Dedifferentiated amniotic fluid mesenchymal stem cell (primary cell): Measurements from ENCODE around the gene COL6A2.
"Not testable (repeated sequence)": the region's sequence is repeated elsewhere in the genome, so short reads cannot be mapped to it uniquely, and the experiment has no call there.

Experiments
- DNase-seq: peaks from one replicate; pipeline ENCODE4 v3.0.0-alpha.2; 2016; ENCODE audit errors: extremely low spot score

COL6A2 gene

DNA sequence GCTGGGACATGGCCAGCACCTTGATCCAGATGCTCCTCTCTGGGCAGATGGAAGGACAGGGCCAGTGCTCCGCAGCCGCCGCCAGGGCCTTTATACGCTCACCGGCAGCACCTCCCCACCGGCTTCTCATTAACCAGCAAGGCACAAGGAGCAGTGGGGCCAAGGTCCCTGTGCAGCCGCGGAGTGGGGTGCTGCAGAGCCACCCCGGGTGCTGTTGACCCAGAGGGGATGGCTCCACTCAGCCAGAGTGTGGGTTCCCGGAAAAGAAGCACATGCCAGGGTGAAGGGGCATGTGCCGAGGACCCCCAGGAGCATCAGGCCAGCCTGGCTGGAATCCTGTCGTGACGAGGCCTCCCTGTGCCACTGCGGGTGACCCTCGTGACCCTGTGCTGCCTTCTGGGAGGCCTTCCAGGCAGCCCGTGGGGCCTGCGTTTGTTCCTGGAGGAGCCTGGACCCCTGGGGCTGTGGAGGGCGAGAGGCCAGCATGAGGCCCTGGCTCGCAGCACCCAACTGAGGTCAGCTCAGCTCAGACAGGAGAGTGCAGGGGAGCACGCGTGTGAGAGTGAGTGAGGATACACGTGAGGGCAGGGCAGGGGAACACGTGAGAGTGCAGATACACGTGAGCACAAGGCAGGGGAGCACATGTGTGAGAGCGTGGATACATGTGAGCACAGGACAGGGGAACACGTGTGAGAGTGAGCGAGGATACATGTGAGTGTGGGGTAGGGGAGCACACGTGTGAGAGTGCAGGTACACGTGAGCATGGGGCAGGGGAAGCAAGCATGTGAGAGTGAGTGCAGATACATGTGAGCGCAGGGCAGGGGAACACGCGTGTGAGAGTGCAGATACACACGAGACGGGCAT, 57.8 kb downstream of the COL6A2 start, which contains the start of gene FTCD:
TSS of gene FTCD (minus strand) at position 66 of the 864 bp plus-strand sequence. CDS start at position 10, 56 bp downstream.
- DNase-seq = no peak

DNA sequence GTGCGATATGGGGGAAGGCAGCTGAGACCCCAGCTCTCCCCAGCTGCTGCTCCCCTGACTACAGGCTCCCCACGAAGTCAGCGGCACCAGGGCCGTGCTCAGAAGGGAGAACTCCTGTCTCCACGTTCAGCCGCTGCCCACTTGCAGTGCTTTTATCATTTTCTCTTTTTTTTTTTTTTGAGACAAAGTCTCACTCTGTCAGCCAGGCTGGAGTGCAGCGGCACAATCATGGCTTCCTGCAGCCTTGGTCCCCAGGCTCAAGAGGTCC, 58.4 kb downstream of the COL6A2 start:
- no peak for DNase-seq

DNA sequence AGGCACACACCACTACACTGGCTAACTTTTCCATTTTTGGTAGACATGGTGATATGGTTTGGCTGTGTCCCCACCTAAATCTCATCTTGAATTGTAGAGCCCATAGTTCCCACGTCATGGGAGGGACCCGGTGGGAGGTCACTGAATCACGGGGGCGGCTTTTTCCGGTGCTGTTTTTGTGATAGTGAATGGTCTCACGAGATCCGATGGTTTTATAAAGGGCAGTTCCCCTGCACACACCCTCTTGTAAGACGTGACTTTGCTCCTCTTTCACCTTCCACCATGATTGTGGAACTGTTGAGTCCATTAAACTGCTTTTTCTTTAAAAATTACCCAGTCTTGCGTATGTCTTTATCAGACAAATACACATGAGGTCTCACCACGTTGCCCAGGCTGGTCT, 58.8 kb downstream of the COL6A2 start:
- no peak for DNase-seq

DNA sequence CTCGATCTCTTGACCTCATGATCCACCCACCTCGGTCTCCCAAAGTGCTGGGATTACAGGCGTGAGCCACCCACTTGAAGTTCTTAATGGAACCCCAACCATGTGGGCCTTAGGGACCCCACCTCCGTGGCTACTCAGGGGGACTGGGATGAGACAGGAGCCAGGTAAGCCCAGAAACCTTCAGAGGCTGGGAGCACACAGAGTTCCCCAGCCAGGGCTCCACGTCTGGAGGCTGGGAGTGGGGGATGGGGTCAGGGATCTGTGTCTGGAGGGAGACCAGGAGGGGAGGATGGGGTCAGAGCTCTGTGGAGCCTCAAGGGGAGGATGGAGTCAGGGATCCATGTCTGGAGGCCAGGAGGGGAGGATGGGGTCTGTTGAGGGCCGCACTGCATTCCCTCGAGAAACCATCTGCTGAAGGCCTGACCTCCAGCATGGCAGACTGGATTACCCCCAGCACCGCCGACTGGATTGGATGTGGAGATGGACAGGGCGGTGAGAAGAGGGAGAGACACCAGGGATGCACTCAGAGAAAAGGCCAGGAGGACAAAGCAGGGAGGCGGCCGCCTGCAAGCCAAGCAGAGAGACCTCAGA, 59.6 kb downstream of the COL6A2 start:
- DNase-seq = no peak

DNA sequence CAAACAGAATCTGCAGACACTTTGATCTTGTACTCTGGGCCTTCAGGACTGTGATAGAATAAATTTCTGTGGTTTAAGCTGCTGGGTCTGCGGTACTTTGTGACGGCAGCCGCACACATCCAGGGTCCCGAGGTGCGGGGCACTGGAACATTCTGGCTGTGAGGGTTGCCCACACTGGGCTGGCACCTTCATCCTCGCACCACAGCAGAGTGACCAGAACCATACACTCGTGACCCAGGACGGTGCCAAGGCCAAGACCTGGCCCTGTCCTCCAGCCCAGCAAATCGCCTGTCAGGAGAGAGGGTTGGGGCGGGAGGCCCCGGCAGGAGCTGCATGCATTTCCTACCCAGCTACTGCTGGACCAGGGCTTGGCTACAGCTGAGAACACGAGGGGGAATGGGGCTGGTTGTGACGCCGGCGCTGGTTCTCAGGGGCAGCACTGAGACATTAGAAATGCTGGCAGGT, 60.1 kb downstream of the COL6A2 start:
- no peak for DNase-seq

DNA sequence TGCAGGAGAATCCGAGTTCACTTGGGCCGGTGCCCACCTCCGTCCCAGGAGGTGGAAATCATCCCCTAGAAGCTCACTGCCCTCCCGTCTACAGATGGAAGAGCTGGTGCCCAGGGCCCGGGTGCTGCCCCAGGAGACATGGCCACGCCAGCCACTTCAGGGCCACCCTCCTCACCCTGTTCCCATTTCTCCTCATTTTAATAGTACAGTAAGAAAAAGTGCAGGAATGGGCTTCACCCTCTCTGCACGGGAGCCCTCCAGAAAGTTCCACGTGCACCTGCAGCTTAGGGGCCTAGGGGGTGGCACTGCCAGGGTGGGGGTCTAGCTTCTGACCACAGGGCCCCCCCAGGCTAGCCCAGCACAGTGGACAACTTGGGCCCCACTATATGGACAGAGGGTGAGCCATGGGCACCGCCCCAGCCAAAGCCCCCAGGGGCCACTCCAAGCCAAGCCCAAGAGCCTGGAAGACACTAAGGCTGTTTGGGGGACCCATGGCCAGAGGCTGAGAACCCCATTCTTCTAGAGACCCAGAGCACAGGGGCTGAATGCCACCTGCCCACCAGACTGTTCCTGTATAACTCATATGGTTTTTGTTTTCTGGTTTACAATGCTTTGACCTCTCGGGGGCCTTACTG, 60.9 kb downstream of the COL6A2 start:
- DNase-seq = no peak

DNA sequence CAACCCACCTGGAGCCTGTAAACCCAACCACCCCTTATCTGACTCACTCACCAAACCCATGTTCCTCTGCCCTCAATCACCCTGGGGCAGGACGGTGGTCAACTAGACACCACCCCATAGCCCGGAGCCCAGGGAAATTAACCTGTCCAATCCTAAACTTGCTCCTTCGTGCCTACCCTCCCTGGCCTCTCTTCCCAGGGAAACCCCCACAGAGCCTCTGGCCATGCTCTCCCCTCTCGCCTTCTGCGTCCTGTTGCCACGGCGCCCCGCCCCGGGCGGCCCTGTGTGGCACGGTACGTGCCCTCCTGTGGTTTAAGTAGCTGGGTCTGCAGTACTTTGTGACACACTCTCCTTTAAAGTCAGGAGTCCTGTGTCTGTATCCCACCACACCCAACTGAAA, 61.5 kb downstream of the COL6A2 start:
- DNase-seq = no peak

DNA sequence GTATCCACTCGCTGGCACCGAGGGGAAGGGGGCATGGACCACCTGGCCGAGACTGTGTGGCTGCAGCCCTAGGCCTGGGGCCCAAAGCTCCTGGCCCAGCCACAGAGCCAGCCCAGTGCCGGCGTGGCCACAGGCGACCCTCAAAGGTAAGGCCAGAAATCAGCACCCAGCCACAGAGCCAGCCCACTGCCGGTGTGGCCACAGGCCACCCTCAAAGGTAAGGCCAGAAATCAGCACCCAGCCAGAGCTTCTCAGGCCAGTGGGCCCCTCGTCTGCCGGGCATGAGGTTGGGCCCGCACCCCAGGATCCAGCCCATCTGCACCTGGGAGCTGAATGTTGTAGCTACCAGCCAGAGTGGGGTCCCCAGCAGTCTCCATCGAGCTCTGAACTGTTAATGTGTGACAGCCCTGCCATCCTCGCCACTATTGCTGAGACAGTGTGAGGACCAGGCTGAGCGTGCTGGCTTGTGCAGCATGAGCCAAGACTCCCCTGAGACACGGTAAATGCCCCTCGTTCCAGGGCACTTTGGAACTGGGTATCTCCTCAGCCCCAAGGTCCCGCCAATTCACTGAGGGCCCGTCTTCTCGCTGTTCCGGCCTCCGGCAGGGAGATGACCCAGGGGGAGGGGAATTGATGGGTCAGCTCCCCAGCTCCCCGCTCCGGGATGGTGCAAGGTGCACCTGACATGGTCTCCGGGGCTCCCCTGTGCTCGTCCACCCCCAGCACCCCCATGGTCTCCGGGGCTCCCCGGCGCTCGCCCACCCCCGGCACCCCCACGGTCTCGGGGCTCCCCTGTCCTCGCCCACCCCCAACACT, 62.1 kb downstream of the COL6A2 start:
- no peak for DNase-seq

DNA sequence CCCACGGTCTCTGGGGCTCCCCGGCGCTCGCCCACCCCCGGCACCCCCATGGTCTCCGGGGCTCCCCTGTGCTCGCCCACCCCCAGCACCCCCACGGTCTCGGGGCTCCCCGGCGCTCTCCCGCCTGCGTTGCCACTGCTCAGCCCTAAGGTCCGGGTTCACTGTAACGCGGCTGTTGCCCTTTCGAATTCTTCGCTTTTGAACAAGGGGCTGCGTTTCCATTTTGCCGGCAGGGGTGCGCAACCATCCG, 62.7 kb downstream of the COL6A2 start:
- DNase-seq = no peak

DNA sequence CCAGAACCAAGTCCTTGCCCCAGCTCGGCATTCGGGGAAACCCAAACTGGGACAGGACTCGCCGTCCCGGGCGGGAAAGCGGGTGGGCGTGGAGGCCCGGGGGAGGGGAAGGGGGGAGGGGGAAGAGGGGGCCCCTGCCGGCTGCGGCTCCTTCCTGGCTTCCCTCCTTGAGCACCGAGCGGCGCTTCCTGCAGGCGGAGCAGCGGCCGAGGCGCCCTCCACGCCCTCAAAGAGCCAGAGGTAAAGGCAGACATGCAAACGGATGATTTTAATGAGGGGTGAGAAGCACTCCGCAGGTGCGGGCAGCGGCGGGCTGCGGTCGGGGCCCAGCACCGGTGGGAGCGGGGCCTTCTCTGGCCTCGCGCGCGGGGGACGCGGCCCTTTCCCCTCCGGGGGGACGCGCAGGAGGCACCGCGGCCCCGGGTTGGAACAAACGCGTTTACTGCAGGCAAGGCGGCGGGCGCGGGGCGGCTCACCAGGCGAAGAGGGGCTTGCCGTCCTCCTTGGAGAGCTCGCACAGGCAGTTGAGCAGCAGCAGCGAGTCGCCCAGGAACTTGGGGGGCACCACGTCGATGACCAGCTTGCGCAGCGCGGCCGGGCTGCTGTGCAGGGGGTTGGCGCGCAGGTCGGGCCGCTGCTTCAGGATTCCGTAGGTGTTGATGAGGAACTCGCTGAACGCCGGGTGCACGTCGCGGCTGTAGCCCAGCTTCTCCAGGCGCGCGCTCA, 63.2 kb downstream of the COL6A2 start:
- DNase-seq = no peak

DNA sequence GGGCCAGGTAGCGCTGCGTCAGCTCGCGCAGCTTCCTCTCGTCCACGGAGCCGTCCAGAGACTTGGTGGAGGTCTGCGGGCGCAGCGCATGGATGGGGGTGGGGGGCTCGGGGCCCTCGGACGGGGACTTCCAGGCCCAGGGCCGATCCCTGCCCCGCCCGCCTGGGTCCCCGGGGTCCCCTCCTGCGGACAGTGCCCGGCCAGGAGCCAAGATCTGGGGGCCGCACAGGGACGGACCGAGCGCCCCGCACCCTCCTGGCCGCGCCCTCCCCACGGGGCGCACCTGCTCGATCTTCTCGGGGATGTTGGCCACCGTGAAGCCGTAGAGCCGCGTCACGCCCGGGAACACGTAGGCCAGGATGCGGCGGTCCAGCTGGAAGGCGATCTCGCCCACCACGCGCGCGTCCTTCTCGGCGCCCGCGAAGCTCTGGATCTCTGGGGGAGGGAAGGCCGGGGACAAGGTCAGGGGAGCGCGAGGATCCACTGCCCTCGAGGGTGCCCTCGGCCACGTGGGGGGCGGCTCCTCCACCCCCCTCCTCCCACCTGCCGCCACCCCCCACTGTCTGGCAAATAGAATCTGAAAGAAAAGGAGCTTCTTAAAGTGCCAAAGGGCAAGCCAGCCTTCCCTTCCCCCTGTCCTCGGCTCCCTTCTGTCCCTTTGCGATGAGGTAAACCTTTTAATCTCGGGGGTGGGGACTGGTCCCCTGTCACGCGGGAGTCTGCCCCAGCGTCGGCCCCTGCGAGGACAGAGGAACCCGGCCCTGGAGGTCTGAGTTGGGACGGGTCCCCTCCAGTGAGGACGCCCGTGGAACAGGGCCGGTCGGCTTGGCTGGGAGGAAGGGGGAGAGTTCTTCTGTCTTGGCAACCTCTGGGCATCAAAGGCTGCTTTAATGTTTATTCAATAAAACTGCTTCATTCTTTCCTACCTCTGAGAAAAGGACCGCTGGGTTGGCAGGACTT, 64.0 kb downstream of the COL6A2 start:
- no peak for DNase-seq

DNA sequence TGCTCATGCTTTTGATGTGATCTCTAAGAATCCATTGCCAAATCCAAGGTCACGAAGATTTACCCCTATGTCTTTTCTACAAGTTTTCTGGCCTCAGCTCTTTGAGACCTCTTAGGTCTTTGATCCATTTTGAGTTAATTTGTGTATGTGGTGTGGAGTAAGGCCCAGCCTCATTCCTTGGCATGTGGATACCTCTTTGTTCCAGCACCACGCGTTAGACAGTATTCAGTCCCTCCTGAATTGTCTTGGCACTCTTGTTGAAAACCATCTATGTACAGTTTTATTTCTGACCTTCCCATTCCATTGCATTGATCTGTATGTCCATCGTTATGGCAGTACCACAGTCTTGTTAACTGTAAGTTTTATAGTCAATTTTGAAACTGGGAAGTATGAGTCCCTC, 65.5 kb downstream of the COL6A2 start:
- DNase-seq = no peak

DNA sequence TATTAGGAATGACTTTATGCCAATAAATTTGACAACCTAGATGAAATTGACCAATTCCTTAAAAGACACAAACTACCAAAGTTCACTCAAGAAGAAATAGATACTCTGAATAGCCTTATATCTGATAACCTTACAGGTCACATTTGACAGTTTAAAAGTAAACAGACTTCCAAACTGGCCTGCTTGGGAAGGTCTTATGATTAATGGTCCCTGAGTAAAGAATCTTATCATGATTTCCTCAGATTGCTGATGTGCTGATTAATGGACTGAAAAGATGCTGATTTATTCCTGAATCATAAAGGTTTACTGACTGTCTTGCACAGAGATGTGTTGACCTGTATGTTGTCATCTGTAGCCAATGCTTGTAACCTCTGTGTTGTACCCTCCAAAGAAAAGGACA, 67.2 kb downstream of the COL6A2 start:
- DNase-seq = no peak

DNA sequence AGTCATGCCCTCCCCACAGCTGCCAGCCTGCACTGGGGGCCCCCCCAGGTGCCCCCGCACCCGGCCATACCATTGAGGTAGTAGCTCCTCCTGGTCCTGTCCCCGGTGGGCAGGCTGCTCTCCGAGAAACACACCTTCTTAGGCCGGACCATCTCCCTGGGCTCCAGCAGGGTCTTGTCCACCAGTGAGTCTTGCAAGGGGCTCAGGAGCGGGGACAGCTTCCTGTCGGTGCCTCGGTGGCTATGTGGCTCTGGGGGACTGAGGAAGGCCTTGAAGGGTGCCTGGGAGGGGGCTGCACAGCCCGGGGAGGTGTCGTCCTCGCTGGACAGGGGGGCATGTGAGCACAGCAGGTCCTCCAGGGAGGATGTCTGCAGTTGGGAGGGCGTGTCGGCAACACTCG, 70.3 kb downstream of the COL6A2 start:
- no peak for DNase-seq

DNA sequence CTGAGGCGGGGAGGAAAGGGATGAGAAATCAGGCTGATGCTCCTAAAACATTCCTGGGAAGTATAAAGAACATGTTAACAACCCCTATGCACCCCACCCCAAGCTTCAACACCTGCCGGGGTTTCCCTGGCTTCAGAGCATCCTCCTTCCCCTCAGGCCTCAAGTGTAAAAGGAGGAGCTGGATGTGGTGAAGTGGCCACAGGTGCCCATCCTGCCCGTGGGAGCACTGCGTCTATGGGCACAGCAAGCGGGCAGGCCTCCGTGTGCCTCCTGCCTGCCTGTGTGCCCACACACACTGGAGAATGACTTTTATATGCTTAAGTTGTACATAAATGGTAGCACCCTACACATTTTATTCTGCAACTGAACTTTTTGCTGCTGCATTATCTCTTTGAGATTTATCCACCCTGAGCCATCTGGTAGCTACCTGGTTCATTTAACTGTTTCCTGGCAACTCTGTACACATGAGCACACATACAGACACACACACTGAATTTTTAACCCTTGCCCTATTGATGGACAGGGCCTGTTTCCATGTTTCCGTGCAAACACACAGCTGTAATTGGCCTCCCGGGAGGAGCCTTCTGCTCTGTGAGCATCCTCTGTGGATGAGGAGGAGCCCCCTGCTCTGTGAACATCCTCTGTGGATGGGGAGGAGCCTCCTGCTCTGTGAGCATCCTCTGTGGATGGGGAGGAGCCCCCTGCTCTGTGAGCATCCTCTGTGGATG, 70.9 kb downstream of the COL6A2 start:
- no peak for DNase-seq

DNA sequence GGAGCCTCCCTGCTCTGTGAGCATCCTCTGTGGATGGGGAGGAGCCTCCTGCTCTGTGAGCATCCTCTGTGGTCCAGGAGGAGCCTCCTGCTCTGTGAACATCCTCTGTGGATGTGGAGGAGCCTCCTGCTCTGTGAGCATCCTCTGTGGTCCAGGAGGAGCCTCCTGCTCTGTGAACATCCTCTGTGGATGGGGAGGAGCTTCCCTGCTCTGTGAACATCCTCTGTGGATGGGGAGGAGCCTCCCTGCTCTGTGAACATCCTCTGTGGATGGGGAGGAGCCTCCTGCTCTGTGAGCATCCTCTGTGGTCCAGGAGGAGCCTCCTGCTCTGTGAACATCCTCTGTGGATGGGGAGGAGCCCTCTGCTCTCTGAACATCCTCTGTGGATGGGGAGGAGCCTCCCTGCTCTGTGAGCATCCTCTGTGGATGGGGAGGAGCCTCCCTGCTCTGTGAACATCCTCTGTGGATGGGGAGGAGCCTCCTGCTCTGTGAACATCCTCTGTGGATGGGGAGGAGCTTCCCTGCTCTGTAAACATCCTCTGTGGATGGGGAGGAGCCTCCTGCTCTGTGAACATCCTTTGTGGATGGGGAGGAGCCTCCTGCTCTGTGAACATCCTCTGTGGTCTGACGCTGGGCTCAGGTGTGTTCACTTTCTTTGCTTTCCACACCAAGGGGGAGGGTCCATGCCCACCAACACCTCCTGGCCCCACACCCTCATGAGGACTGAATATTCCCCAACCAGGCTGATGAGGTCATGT, 72.7 kb downstream of the COL6A2 start:
- not testable (repeated sequence) for DNase-seq

DNA sequence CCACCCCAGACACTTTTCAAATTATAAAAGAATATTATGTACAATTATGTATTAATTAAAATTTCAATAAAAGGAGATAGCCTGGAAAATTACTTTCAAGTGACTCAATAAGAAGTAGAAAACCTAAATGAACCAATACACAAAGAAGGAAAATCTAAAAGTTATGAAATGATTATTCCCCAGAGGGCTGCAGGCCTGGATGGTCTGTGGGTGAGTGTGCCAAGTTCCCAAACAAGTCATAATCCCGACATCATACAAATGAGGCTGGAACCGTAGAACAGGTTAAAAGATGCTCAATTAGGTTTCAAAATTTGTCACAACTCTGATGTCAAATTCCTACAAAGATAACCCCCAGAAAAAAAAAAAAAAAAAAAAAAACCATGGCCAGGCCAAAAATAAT, 73.7 kb downstream of the COL6A2 start:
- no peak for DNase-seq

DNA sequence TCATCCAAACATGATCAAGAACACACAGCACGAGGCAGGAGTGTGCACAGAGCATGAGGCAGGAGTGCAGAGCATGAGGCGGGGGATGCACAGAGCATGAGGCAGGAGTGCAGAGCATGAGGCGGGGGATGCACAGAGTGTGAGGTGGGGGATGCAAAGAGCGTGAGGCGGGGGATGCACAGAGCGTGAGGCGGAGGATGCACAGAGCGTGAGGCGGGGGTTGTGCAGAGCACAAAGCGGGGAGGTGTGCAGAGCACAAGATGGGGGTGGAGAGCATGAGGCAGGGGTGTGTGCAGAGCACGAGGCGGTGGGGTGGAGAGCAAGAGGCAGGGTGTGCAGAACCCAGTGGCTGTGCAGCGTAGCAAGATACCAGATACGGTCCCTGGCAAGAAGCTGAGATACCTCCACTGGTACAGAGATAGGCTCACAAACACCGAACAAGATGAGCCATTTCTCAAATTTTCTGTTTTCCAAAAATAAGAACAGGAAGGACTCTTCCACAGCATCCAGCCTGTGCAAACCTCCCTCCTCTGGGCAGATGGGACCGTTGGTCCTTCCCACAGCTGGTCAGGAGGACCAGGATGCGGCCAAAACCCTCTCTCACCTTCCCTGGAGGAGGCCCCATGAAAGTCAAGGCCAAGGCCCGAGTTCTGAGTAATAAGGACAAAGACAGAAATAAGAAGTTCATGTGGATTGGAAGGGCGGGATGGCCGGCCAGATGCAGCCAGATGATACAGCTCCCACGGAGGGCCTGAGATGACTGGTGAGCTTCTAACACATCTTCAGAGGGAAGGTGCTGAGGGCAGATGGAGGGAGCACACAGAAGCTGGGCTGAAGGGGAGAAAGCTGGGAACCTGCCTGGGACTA, 74.3 kb downstream of the COL6A2 start:
- no peak for DNase-seq
